Bronchial epithelial cell (primary cell): Measurements from ENCODE around the gene UPF1. TPM values are rescaled to one million over a fixed set of nuclear protein-coding genes. Genes with fewer than 3 reads are reported as not detected.
"Not testable (repeated sequence)": the region's sequence is repeated elsewhere in the genome, so short reads cannot be mapped to it uniquely, and the experiment has no call there.

Experiments used
- DNase-seq: peaks from one replicate; pipeline ENCODE4 v3.0.0-alpha.2; 2010; ENCODE audit warnings: low read depth
- FAIRE-seq: peaks from 2 replicates; lab custom pipeline; 2011; peaks lifted over from hg19 to GRCh38; lab: Jason Lieb, UNC
- H3K27me3 ChIP-seq: 2 replicates; pipeline ENCODE4 v1.5.1; 2011; ENCODE audit warnings: low read length; ENCODE audit not compliant: control insufficient read depth, insufficient read depth
- H3K36me3 ChIP-seq: 2 replicates; pipeline ENCODE4 v1.5.1; 2011; ENCODE audit warnings: low read length; ENCODE audit not compliant: control insufficient read depth, insufficient read depth
- H3K4me3 ChIP-seq: 2 replicates; pipeline ENCODE4 v1.5.1; 2011; ENCODE audit warnings: mild to moderate bottlenecking, low read depth, low read length, control low read depth
- CTCF ChIP-seq: IDR thresholded peaks from 2 replicates; pipeline ENCODE4 v1.5.1; 2011; ENCODE audit warnings: mild to moderate bottlenecking, moderate library complexity, low read length, control low read depth, inconsistent platforms; ENCODE audit not compliant: insufficient read depth, severe bottlenecking
- total RNA-seq: library from RNA; depleted of rRNA; stranded (reverse); fragments of >200 nt; gene quantifications from 2 replicates; pipeline ENCODE4 v1.2.1, GENCODE V29; 2014

The UPF1 gene
- total RNA-seq, 1 donor from 2014 or later = 82.9 TPM

- DNase-seq = no peak
- no peak for TF ChIP-seq CTCF
- Histone ChIP-seq H3K4me3 (no peak overlapping the region), H3K36me3 (peaks cover 15% of the 10 kb centered on the region), H3K27me3 (peaks cover 3% of the 10 kb centered on the region)
- FAIRE-seq = no peak
Measured at GRCh38 chr19:18900700-18901481, 69.1 kb downstream of the UPF1 start.

GRCh38 chr19:18901491-18901890 is 69.7 kb downstream of the UPF1 start:
- peaks cover 2% of the 10 kb centered on the region for H3K27me3 ChIP-seq
- FAIRE-seq (no peak), DNase-seq (no peak)
- no peak for TF ChIP-seq CTCF
- H3K4me3 ChIP-seq = no peak overlapping the region
- peaks cover 20% of the 10 kb centered on the region for H3K36me3 ChIP-seq

GRCh38 chr19:18902519-18902918 is 70.8 kb downstream of the UPF1 start:
- H3K36me3 ChIP-seq = peaks cover 25% of the 10 kb centered on the region
- not testable (repeated sequence) for H3K27me3 ChIP-seq, H3K4me3 ChIP-seq, DNase-seq, FAIRE-seq

- FAIRE-seq (peak; percentile 47), DNase-seq (no peak)
- Histone ChIP-seq H3K27me3 (no peaks in the 10 kb centered on the region), H3K36me3 (peaks cover 28% of the 10 kb centered on the region), H3K4me3 (no peak overlapping the region)
- TF ChIP-seq CTCF = no peak
Measured at GRCh38 chr19:18903156-18904037, 71.6 kb downstream of the UPF1 start.

GRCh38 chr19:18904334-18905057 is 72.7 kb downstream of the UPF1 start:
- DNase-seq (no peak), FAIRE-seq (no peak)
- TF ChIP-seq CTCF = no peak
- Histone ChIP-seq H3K36me3 (peaks cover 30% of the 10 kb centered on the region), H3K4me3 (no peak overlapping the region), H3K27me3 (no peaks in the 10 kb centered on the region)
